ENCODE measurements around the gene NOP14. TPM values are rescaled to one million over a fixed set of nuclear protein-coding genes. Genes with fewer than 3 reads are reported as not detected.
A peak's percentile ranks its signal among the peaks of the same experiment; 100 is the strongest.

Gene NOP14
- total RNA-seq, 6 experiments from 2014 or later, result 34.8 to 39.4 (median 37.0) TPM

DNA sequence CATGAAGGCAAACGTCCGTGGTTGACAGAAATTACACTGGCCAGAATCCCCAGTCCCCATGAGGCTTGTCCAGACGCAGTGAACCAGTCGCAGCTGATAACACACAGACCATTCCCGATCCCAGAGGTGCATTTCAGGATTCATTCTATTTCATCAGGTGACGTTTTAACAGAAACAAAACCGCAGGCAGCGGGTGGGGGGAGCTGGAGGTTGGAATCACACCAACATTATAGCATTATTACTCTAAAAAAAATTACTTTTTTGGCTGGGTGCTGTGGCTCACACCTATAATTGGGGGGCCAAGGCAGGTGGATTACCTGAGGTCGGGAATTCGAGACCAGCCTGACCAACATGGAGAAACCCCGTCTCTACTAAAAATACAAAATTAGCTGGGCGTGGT is 25.2 kb downstream of the NOP14 start:
- DNase-seq, result no peak
- Mint-ChIP-seq H3K9me3 (no peaks in the 10 kb centered on the region; the same call in none of the 2 replicates), H3K4me3 (no peak overlapping the region), H3K4me1 (ENCODE audit: low read depth) (peaks cover 24% of the 10 kb centered on the region), H3K27me3 (ENCODE audit: insufficient read depth) (peaks cover 17% of the 10 kb centered on the region), H3K36me3 (ENCODE audit: low read depth) (peaks cover 41% of the 10 kb centered on the region), H3K27ac (no peak overlapping the region)
- TF ChIP-seq, protein P1, sequence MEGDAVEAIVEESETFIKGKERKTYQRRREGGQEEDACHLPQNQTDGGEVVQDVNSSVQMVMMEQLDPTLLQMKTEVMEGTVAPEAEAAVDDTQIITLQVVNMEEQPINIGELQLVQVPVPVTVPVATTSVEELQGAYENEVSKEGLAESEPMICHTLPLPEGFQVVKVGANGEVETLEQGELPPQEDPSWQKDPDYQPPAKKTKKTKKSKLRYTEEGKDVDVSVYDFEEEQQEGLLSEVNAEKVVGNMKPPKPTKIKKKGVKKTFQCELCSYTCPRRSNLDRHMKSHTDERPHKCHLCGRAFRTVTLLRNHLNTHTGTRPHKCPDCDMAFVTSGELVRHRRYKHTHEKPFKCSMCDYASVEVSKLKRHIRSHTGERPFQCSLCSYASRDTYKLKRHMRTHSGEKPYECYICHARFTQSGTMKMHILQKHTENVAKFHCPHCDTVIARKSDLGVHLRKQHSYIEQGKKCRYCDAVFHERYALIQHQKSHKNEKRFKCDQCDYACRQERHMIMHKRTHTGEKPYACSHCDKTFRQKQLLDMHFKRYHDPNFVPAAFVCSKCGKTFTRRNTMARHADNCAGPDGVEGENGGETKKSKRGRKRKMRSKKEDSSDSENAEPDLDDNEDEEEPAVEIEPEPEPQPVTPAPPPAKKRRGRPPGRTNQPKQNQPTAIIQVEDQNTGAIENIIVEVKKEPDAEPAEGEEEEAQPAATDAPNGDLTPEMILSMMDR (IDR thresholded peaks at IDR 0.05), result no peak

DNA sequence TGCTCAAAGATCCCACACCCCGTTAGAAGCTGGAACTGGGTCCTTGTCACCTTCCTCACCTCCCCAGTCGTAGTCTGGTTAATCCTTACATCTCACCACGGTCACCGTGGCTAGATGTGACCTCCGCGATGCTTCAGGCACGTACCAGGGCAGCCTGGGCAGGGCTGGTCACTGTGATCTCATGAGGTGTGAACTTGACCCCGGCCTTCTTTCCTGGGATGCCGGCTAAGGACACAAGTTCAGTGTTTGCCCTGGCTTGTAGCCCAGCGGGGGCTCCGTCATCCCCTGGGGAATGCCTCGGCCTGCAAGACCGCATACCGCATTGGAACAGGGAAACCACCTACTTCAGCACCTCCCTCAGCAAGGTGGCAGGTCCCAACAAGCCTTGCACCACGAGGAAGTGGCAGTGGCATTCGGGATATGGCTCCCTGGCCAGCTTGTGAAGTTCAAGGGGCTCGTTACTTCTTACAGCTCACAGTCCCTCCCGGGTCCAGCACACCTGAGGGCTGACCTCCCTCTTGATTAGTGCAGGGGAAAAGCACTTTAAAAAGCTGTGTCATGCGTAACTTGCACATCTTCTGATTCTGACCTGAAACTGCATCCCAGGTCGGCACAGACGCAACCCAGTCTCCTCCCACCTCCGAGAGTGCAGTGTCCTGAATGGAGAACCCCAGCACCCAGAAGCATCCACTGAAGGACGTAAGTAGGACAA is 25.9 kb downstream of the NOP14 start:
- H3K36me3 Mint-ChIP-seq (ENCODE audit: low read depth), result peaks cover 42% of the 10 kb centered on the region
- H3K9me3 Mint-ChIP-seq, result no peaks in the 10 kb centered on the region; the same call in none of the 2 replicates
- H3K27ac Mint-ChIP-seq, result peak overlapping the region; percentile 87
- DNase-seq, result no peak
- H3K27me3 Mint-ChIP-seq (ENCODE audit: insufficient read depth), result peaks cover 15% of the 10 kb centered on the region
- TF ChIP-seq, protein P1 (IDR thresholded peaks at IDR 0.05), result no peak
- peaks cover 26% of the 10 kb centered on the region for H3K4me1 Mint-ChIP-seq (ENCODE audit: low read depth)
- peak overlapping the region; percentile 90 for H3K4me3 Mint-ChIP-seq

DNA sequence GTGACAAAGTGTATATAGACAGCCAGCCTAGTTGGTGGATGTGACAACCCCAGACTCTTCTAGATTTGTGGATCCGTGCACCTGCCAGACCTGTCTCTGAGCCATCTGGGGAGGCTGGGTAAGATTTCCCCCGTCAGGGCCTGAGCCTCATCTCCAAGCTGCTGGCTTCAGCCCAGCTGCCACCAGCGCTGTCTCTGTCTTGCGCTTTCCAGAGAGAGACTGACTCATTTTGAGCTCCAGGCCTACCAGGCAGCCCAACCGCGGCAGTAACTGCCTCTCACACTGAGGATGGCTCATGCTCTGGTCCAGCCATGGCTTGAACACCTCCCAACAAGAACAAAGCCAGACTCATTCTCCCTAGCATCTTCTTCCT is 26.4 kb downstream of the NOP14 start:
- TF ChIP-seq, protein P1 (IDR thresholded peaks at IDR 0.05), result no peak
- peak; percentile 41 for DNase-seq
- H3K36me3 Mint-ChIP-seq (ENCODE audit: low read depth), result peaks cover 42% of the 10 kb centered on the region
- no peaks in the 10 kb centered on the region; the same call in 1 of the 2 replicates for H3K9me3 Mint-ChIP-seq
- H3K4me1 Mint-ChIP-seq (ENCODE audit: low read depth), result peaks cover 26% of the 10 kb centered on the region
- peaks cover 13% of the 10 kb centered on the region for H3K27me3 Mint-ChIP-seq (ENCODE audit: insufficient read depth)
- peak overlapping the region; percentile 90 for H3K4me3 Mint-ChIP-seq
- H3K27ac Mint-ChIP-seq, result peak overlapping the region; percentile 87

DNA sequence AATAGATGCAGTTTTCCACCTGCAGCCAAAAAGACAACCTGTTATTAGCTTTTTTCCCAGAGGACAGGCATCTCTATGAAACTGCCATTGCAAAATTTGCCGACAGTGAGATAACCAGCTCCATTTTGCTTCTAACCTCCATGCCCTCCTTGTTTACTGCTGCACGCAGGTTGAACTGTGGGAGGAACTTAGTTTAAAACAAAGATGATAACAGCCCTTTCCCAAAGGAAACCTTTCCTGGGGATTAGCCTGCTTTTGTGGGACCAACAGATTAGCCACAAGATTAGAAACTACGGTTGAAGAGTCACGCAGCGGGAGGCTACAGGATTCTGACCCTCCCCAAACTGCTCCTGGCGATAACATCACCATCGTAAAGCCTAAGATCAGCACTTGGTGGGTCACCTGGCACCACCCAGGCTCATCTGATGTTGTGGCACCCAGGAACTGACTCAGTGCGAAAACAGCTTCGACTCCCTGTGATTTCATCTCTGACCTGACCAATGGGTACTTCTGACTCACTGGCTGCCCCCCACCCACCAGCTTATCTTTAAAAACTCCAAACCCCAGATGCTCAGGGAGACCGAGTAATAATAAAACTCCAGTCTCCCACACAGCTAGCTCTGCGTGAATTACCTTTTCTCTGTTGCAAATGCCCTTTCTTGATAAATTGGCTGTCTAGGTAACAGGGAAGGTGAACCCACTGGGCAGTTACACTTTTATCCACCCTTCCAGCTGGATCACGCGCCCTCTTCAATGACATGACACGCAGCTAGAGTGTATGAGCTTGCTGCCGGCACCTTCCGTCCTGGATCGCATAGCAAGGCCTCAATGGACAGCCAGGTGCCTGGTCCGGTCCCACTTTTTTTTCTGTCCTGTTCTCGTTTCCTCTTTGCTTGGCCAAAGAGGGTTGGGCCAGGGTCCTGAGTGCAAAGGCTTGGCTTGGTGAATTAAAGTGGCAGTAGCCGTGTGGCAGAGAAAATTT is 27.2 kb downstream of the NOP14 start:
- DNase-seq, result peak; percentile 46
- no peaks in the 10 kb centered on the region; the same call in 1 of the 2 replicates for H3K9me3 Mint-ChIP-seq
- H3K36me3 Mint-ChIP-seq (ENCODE audit: low read depth), result peaks cover 38% of the 10 kb centered on the region
- peak overlapping the region; percentile 90 for H3K4me3 Mint-ChIP-seq
- peaks cover 13% of the 10 kb centered on the region for H3K27me3 Mint-ChIP-seq (ENCODE audit: insufficient read depth)
- peak overlapping the region; percentile 87 for H3K27ac Mint-ChIP-seq
- peaks cover 26% of the 10 kb centered on the region for H3K4me1 Mint-ChIP-seq (ENCODE audit: low read depth)
- TF ChIP-seq, protein P1 (IDR thresholded peaks at IDR 0.05), result no peak

DNA sequence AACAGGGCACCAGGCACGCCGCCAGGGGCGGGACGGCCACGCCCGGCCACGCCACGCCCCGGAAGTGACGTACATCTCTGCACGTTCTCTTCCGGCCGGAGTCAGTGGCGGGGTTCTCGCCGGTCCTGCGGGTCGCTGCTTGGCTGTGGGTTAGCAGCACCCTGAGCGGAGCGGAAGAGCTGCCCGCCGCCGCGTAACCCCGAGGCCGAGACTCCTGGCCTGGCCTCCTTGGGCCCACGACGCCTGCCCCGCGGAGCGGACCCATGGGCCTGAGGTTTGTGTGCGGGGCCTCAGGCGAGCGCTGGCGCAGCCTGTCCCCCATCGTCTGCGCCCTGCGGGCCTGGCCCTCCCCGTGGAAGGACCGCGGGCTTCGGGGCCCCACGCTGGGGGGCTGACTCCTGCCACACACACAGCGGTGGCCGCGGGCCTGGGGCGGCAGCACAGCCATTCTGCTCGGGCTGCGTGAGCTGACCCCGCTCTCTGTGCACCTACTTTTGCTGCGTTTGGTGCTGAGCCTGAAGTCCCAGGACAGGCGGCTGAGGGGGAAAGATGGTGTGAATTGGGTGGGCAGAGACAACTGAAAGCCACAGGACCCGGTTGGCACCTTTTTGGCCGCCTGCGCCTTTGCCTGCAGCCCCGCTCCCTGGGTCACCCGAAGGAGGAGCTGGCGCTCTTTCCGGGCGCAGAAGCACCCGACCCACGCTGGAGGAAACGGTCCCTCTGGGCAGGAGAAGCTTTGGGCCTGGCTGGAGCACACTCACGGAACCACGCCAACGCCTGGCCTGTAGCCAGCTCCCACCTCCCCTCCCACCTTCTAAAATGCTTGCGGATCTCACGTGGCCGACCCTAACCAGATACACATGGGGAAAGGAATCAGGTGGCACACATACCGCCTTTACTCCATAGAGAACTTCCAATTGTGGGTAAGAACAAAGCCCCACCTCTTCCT is 28.1 kb downstream of the NOP14 start:
- Mint-ChIP-seq H3K9me3 (no peaks in the 10 kb centered on the region; the same call in 1 of the 2 replicates), H3K4me1 (ENCODE audit: low read depth) (peaks cover 26% of the 10 kb centered on the region), H3K27me3 (ENCODE audit: insufficient read depth) (peaks cover 9% of the 10 kb centered on the region), H3K27ac (peak overlapping the region; percentile 87), H3K4me3 (peak overlapping the region; percentile 90), H3K36me3 (ENCODE audit: low read depth) (peaks cover 34% of the 10 kb centered on the region)
- TF ChIP-seq, protein P1 (IDR thresholded peaks at IDR 0.05), result no peak
- DNase-seq, result peak; percentile 83

Data from HFFc6 (cell line).